Measurements from ENCODE around the gene PRDX1. TPM values are rescaled to one million over a fixed set of nuclear protein-coding genes. Genes with fewer than 3 reads are reported as not detected.

The PRDX1 gene
- total RNA-seq, result 698 and 775 TPM in 2 replicates

- DNase-seq, result peak; percentile 96
Observed at GRCh38 chr1:45521413-45522323, at the start of gene PRDX1. Gene PRDX1, minus strand, starts transcription at chr1:45521884. Its CDS starts 2,841 bp downstream, at chr1:45519043.

- no peak for DNase-seq
Observed at GRCh38 chr1:45570631-45571030, 48.9 kb upstream of the PRDX1 start.

- peak; percentile 89 for DNase-seq
Observed at GRCh38 chr1:45569962-45570581, 48.4 kb upstream of the PRDX1 start.

- no peak for DNase-seq
Observed at GRCh38 chr1:45569571-45569961, 47.9 kb upstream of the PRDX1 start.

- DNase-seq, result no peak
Observed at GRCh38 chr1:45568421-45568820, 46.7 kb upstream of the PRDX1 start.

GRCh38 chr1:45567911-45568310, 46.2 kb upstream of the PRDX1 start:
- DNase-seq, result no peak

- peak; percentile 69 for DNase-seq
Observed at GRCh38 chr1:45566722-45567121, 45.0 kb upstream of the PRDX1 start.

GRCh38 chr1:45563843-45564242, 42.2 kb upstream of the PRDX1 start:
- DNase-seq, result no peak

GRCh38 chr1:45557422-45557944, 35.8 kb upstream of the PRDX1 start:
- no peak for DNase-seq

- DNase-seq, result no peak
Observed at GRCh38 chr1:45554198-45554597, 32.5 kb upstream of the PRDX1 start.

GRCh38 chr1:45552331-45552730, 30.6 kb upstream of the PRDX1 start:
- peak; percentile 18 for DNase-seq

GRCh38 chr1:45551684-45552083, 30.0 kb upstream of the PRDX1 start:
- DNase-seq, result no peak

- peak; percentile 88 for DNase-seq
Observed at GRCh38 chr1:45550401-45551351, 29.0 kb upstream of the PRDX1 start, which contains the start of gene AKR1A1. Gene AKR1A1, plus strand, starts transcription at chr1:45550826. Its CDS starts 10,969 bp downstream, at chr1:45561795.

GRCh38 chr1:45545553-45546310, 24.0 kb upstream of the PRDX1 start:
- no peak for DNase-seq

GRCh38 chr1:45545019-45545493, 23.4 kb upstream of the PRDX1 start:
- DNase-seq, result peak; percentile 41

- no peak for DNase-seq
Observed at GRCh38 chr1:45544530-45544929, 22.8 kb upstream of the PRDX1 start.

- peak; percentile 76 for DNase-seq
Observed at GRCh38 chr1:45543581-45544417, 22.1 kb upstream of the PRDX1 start.

- no peak for DNase-seq
Observed at GRCh38 chr1:45542591-45542990, 20.9 kb upstream of the PRDX1 start.

GRCh38 chr1:45541193-45541592, 19.5 kb upstream of the PRDX1 start:
- no peak for DNase-seq

GRCh38 chr1:45536886-45537285, 15.2 kb upstream of the PRDX1 start:
- no peak for DNase-seq

Measured in dermis blood vessel endothelial cell (primary cell).